ENCODE data around the gene USP10.

The USP10 gene

GRCh38 chr16:84657229-84657837 lies 42.5 kb upstream of the USP10 start:
- DNase-seq (ENCODE audit: low read depth, low spot score) = no peak
- TF ChIP-seq CTCF (IDR thresholded peaks at IDR 0.05; ENCODE audit: low read depth, low read length) = no peak
- no peak overlapping the region for H3K4me3 ChIP-seq (ENCODE audit: low read depth, low read length)
- in situ Hi-C loops (cut with HindIII; ENCODE audit: low sequenced_read_pairs) = no loop called here

- no peak overlapping the region for H3K4me3 ChIP-seq (ENCODE audit: low read depth, low read length)
- DNase-seq (ENCODE audit: low read depth, low spot score) = no peak
- TF ChIP-seq CTCF (IDR thresholded peaks at IDR 0.05; ENCODE audit: low read depth, low read length) = no peak
- in situ Hi-C loops (cut with HindIII; ENCODE audit: low sequenced_read_pairs) = no loop called here
These were observed 41.1 kb upstream of the USP10 start for GRCh38 chr16:84658690-84659089.

- no peak for DNase-seq (ENCODE audit: low read depth, low spot score)
- no peak for TF ChIP-seq CTCF (IDR thresholded peaks at IDR 0.05; ENCODE audit: low read depth, low read length)
- in situ Hi-C loops (cut with HindIII; ENCODE audit: low sequenced_read_pairs) = no loop called here
- no peak overlapping the region for H3K4me3 ChIP-seq (ENCODE audit: low read depth, low read length)
These were observed 40.0 kb upstream of the USP10 start for GRCh38 chr16:84659656-84660300.

- no peak overlapping the region for H3K4me3 ChIP-seq (ENCODE audit: low read depth, low read length)
- peak; percentile 19 for DNase-seq (ENCODE audit: low read depth, low spot score)
- in situ Hi-C loops (cut with HindIII; ENCODE audit: low sequenced_read_pairs) = no loop called here
- TF ChIP-seq CTCF (IDR thresholded peaks at IDR 0.05; ENCODE audit: low read depth, low read length) = no peak
These were observed 38.8 kb upstream of the USP10 start for GRCh38 chr16:84660973-84661372.

GRCh38 chr16:84661418-84662060 lies 38.3 kb upstream of the USP10 start:
- no peak for DNase-seq (ENCODE audit: low read depth, low spot score)
- in situ Hi-C loops (cut with HindIII; ENCODE audit: low sequenced_read_pairs) = no loop called here
- TF ChIP-seq CTCF (IDR thresholded peaks at IDR 0.05; ENCODE audit: low read depth, low read length) = no peak
- no peak overlapping the region for H3K4me3 ChIP-seq (ENCODE audit: low read depth, low read length)

GRCh38 chr16:84662471-84662870 lies 37.3 kb upstream of the USP10 start:
- TF ChIP-seq CTCF (IDR thresholded peaks at IDR 0.05; ENCODE audit: low read depth, low read length) = no peak
- H3K4me3 ChIP-seq (ENCODE audit: low read depth, low read length) = no peak overlapping the region
- in situ Hi-C loops (cut with HindIII; ENCODE audit: low sequenced_read_pairs) = no loop called here
- DNase-seq (ENCODE audit: low read depth, low spot score) = no peak

Measured in astrocyte of the spinal cord (primary cell).